SIG-M5 treated with dmso at 0.1 percent for 504 hours (cell line): ENCODE results near the gene TRIM26.
A peak's percentile ranks its signal among the peaks of the same experiment; 100 is the strongest.
"Not testable (repeated sequence)": the region's sequence is repeated elsewhere in the genome, so short reads cannot be mapped to it uniquely, and the experiment has no call there.

ENCODE experiments used
- DNase-seq: peaks from one replicate; lab custom pipeline; 2025; ENCODE audit not compliant: unreplicated experiment; lab: John Stamatoyannopoulos, UW

Gene TRIM26

GRCh38 chr6:30212865-30213666, at the start of gene TRIM26:
Gene TRIM26 (minus strand): TSS chr6:30213406. CDS start chr6:30199103, 14,303 bp downstream.
- DNase-seq = peak; percentile 97

GRCh38 chr6:30260036-30260504, 46.9 kb upstream of the TRIM26 start:
- no peak for DNase-seq

- DNase-seq = no peak
Measured at GRCh38 chr6:30259140-30260035, 46.2 kb upstream of the TRIM26 start.

GRCh38 chr6:30258204-30258603, 45.0 kb upstream of the TRIM26 start:
- no peak for DNase-seq

- not testable (repeated sequence) for DNase-seq
Measured at GRCh38 chr6:30252417-30252816, 39.2 kb upstream of the TRIM26 start.

- no peak for DNase-seq
Measured at GRCh38 chr6:30244560-30244959, 31.4 kb upstream of the TRIM26 start.

- DNase-seq = peak; percentile 14
Measured at GRCh38 chr6:30238178-30238795, 25.1 kb upstream of the TRIM26 start.

- peak; percentile 14 for DNase-seq
Measured at GRCh38 chr6:30234356-30234755, 21.1 kb upstream of the TRIM26 start.

- DNase-seq = no peak
Measured at GRCh38 chr6:30231067-30231466, 17.9 kb upstream of the TRIM26 start.

GRCh38 chr6:30227763-30228487, 14.7 kb upstream of the TRIM26 start:
- no peak for DNase-seq

GRCh38 chr6:30227242-30227722, 14.1 kb upstream of the TRIM26 start:
- DNase-seq = no peak

GRCh38 chr6:30223339-30223738, 10.1 kb upstream of the TRIM26 start:
- no peak for DNase-seq

- not testable (repeated sequence) for DNase-seq
Measured at GRCh38 chr6:30221956-30222355, 8.8 kb upstream of the TRIM26 start.

GRCh38 chr6:30221395-30221794, 8.2 kb upstream of the TRIM26 start:
- DNase-seq = not testable (repeated sequence)

GRCh38 chr6:30219244-30219643, 6.0 kb upstream of the TRIM26 start:
- DNase-seq = peak; percentile 67

GRCh38 chr6:30216096-30216495, 2.9 kb upstream of the TRIM26 start:
- DNase-seq = no peak

GRCh38 chr6:30214657-30214982, 1.4 kb upstream of the TRIM26 start:
- no peak for DNase-seq

- DNase-seq = peak; percentile 41
Measured at GRCh38 chr6:30213957-30214656, 901 bp upstream of the TRIM26 start.

GRCh38 chr6:30213667-30213956, 406 bp upstream of the TRIM26 start:
- no peak for DNase-seq

- DNase-seq = no peak
Measured at GRCh38 chr6:30211899-30212298, 1.3 kb downstream of the TRIM26 start.
